HG03108 (cell line): Measurements from ENCODE around the gene KCTD13.
"Not testable (repeated sequence)": the region's sequence is repeated elsewhere in the genome, so short reads cannot be mapped to it uniquely, and the experiment has no call there.

ENCODE experiments used
- ATAC-seq: cut with Tn5 transposase; IDR thresholded peaks from one replicate; pipeline ENCODE4 v1.9.1; 2021; ENCODE audit warnings: moderate library complexity; ENCODE audit not compliant: unreplicated experiment

KCTD13 gene

GRCh38 chr16:29883987-29884386 is 42.0 kb downstream of the KCTD13 start:
- ATAC-seq, result no peak

- no peak for ATAC-seq
These were observed 45.0 kb downstream of the KCTD13 start for GRCh38 chr16:29881050-29881449.

- ATAC-seq, result no peak
These were observed 47.9 kb downstream of the KCTD13 start for GRCh38 chr16:29878172-29878571.

GRCh38 chr16:29877266-29877961 is 48.6 kb downstream of the KCTD13 start:
- no peak for ATAC-seq

GRCh38 chr16:29876594-29877249 is 49.3 kb downstream of the KCTD13 start:
- ATAC-seq, result no peak

GRCh38 chr16:29876217-29876593 is 49.8 kb downstream of the KCTD13 start:
- no peak for ATAC-seq

GRCh38 chr16:29875206-29875605 is 50.8 kb downstream of the KCTD13 start:
- ATAC-seq, result no peak

- ATAC-seq, result no peak
These were observed 52.7 kb downstream of the KCTD13 start for GRCh38 chr16:29873319-29873718.

- no peak for ATAC-seq
These were observed 54.0 kb downstream of the KCTD13 start for GRCh38 chr16:29871822-29872546.

- ATAC-seq, result not testable (repeated sequence)
These were observed 57.0 kb downstream of the KCTD13 start for GRCh38 chr16:29869067-29869466.

GRCh38 chr16:29868396-29869009 is 57.5 kb downstream of the KCTD13 start:
- no peak for ATAC-seq

- ATAC-seq, result no peak
These were observed 61.8 kb downstream of the KCTD13 start for GRCh38 chr16:29864205-29864604.

GRCh38 chr16:29863669-29863984 is 62.4 kb downstream of the KCTD13 start:
- no peak for ATAC-seq

- ATAC-seq, result peak; percentile 91
These were observed 63.0 kb downstream of the KCTD13 start, which contains the start of gene CDIPT for GRCh38 chr16:29862884-29863668. TSS of gene CDIPT (minus strand) at chr16:29863226. CDS start at chr16:29862857, 369 bp downstream.

- peak; percentile 6 for ATAC-seq
These were observed 63.6 kb downstream of the KCTD13 start for GRCh38 chr16:29862383-29862883.

GRCh38 chr16:29860218-29860617 is 65.8 kb downstream of the KCTD13 start:
- ATAC-seq, result no peak

GRCh38 chr16:29858974-29859373 is 67.1 kb downstream of the KCTD13 start:
- ATAC-seq, result no peak

GRCh38 chr16:29858149-29858849 is 67.7 kb downstream of the KCTD13 start:
- ATAC-seq, result no peak

- no peak for ATAC-seq
These were observed 68.8 kb downstream of the KCTD13 start for GRCh38 chr16:29857133-29857760.
